Adrenal gland (tissue), 12 donors: Measurements from ENCODE around the gene PHB1. TPM values are rescaled to one million over a fixed set of nuclear protein-coding genes. Genes with fewer than 3 reads are reported as not detected.

Source experiments
- DNase-seq, 7 donors: peaks; one replicate each; pipeline ENCODE4 v3.0.0-alpha.2; 2019 to 2020
- H3K27ac ChIP-seq, 5 donors: fragments of 200-600 bp; sonication (generic) in 4 of 5; 1 replicate in 3 of 5; 2 replicates in 2 of 5; pipeline versions ENCODE4 v1.5.1 to v1.8.0; 2016 to 2020; ENCODE audit warnings: mild to moderate bottlenecking in 1 of 5
- H3K27me3 ChIP-seq: fragments of 200-600 bp; 2 replicates; pipeline ENCODE4 v1.8.0; 2021
- H3K36me3 ChIP-seq, 2 donors: fragments of 200-600 bp; replicated peaks in 1 of 2; 1 replicate in 1 of 2; 2 replicates in 1 of 2; pipeline versions ENCODE4 v1.5.1 to v1.8.0; 2018 to 2022
- H3K4me1 ChIP-seq, 2 donors: fragments of 200-600 bp; replicated peaks in 1 of 2; 1 replicate in 1 of 2; 2 replicates in 1 of 2; pipeline versions ENCODE4 v1.5.1 to v1.8.0; 2018 to 2021
- H3K4me3 ChIP-seq, 4 donors: fragments of 200-600 bp; sonication (generic) in 3 of 4; one replicate each; pipeline ENCODE4 v1.5.1; 2016 to 2018
- H3K9me3 ChIP-seq, 3 donors: fragments of 200-600 bp; sonication (generic) in 1 of 3; replicated peaks in 1 of 3; 1 replicate in 2 of 3; 2 replicates in 1 of 3; pipeline versions ENCODE4 v1.5.1 to v1.8.0; 2016 to 2021
- CTCF ChIP-seq, 6 experiments: fragments of 450-650 bp in 4 of 6; fragments of 200-600 bp in 2 of 6; sonication (generic) in 1 of 6; IDR thresholded peaks; 1 replicate in 5 of 6; 2 replicates in 1 of 6; pipeline versions ENCODE4 v1.5.1 to v1.8.0; 2016 to 2021; ENCODE audit warnings: antibody characterized with exemption in 6 of 6, mild to moderate bottlenecking in 2 of 6, moderate library complexity in 1 of 6
- POLR2A ChIP-seq, 2 donors: fragments of 450-650 bp; IDR thresholded peaks; one replicate each; pipeline ENCODE4 v1.6.1; 2017; ENCODE audit warnings: antibody characterized with exemption in 2 of 2, mild to moderate bottlenecking in 2 of 2, moderate library complexity in 1 of 2
- WGBS, 4 donors: extraction: QIAGEN DNeasy Blood & Tissue Kit in 2 of 4; methylation state at CpG; one replicate each; pipeline versions ENCODE4 v1.1.5 to v1.1.7; 2013 to 2017; 5-methylcytosine and 5-hydroxymethylcytosine counted together
- intact Hi-C, 2 donors: fragments of 100-400 bp; cut with DNase I; formaldehyde crosslinking; loops; one replicate each; pipeline versions ENCODE4 v1.14.1 to v1.15.0; 2022 to 2023
- polyA plus RNA-seq, 3 donors: library from polyadenylated mRNA; stranded (reverse); fragments of 200-250 nt in 2 of 3; fragments of 350-450 nt in 1 of 3; fragmentation: Illumina TruSeq in 1 of 3; extraction: RNeasy Lipid Tissue Mini Kit (QIAGEN cat#74804) in 1 of 3; gene quantifications; one replicate each; pipeline ENCODE4 v1.2.3, GENCODE V29; 2013 to 2014
- total RNA-seq, 9 donors: library from RNA; depleted of rRNA in 4 of 9; stranded (reverse); fragments of >200 nt in 4 of 9; fragments of 120-200 nt in 1 of 9; fragmentation: NEBNext Ultra II Directional in 1 of 9; extraction: Animal tissue kit (Norgen Biotek cat#: 25700) in 1 of 9; gene quantifications; one replicate each; pipeline versions ENCODE4 v1.1.0 to v1.2.4, GENCODE V29; 2013 to 2023
- donor health status: healthy with polysubstance abuse.
- donor health status: Bipolar disorder and iron deficiency.
- donor health status: DM: yes; HTN: yes; CAD: no.
- donor health status: DM: no; HTN: no; CAD: no.
- donor health status: DM: no; HTN: no; CAD: no.
- donor health status: DM: yes; HTN: yes; CAD: no.

Gene PHB1
- total and polyA plus RNA-seq, 12 donors, result 66.4 to 222 (median 123) TPM

- 69 to 80% (median 76%) methylated on average over 6 to 7 of the region's 7 CpGs for WGBS, 4 donors
- peak in 1 of 7 donors; percentile 8 for DNase-seq
- intact Hi-C loops, result loop anchor here in 1 of 2 donors (10.0 kb wide), 1 partner anchor 117 kb away; no protein-coding TSS in a partner anchor
- no peaks in the 10 kb centered on the region for H3K4me1 ChIP-seq
- no peak overlapping the region for H3K27ac ChIP-seq
- no peaks in the 10 kb centered on the region for H3K9me3 ChIP-seq
- TF ChIP-seq POLR2A (IDR thresholded peaks at IDR 0.05) (no peak), CTCF (IDR thresholded peaks at IDR 0.05) (no peak)
- H3K4me3 ChIP-seq, result no peak overlapping the region
- H3K27me3 ChIP-seq, result peaks cover 11% of the 10 kb centered on the region
- H3K36me3 ChIP-seq, result no peaks in the 10 kb centered on the region
Measured at GRCh38 chr17:49437696-49438435, 23.2 kb upstream of the PHB1 start.

GRCh38 chr17:49436174-49436573, 21.5 kb upstream of the PHB1 start:
- no peak overlapping the region for H3K4me3 ChIP-seq
- TF ChIP-seq POLR2A (IDR thresholded peaks at IDR 0.05) (no peak), CTCF (IDR thresholded peaks at IDR 0.05) (no peak)
- H3K36me3 ChIP-seq, result no peaks in the 10 kb centered on the region
- H3K4me1 ChIP-seq, result no peaks in the 10 kb centered on the region
- H3K27ac ChIP-seq, result no peak overlapping the region
- H3K27me3 ChIP-seq, result peaks cover 11% of the 10 kb centered on the region
- intact Hi-C loops, result loop anchor here in 1 of 2 donors (10.0 kb wide), 1 partner anchor 119 kb away; no protein-coding TSS in a partner anchor
- 58 to 77% (median 65%) methylated on average over 4 of the region's 4 CpGs for WGBS, 4 donors
- no peaks in the 10 kb centered on the region for H3K9me3 ChIP-seq
- peak in 1 of 7 donors; percentile 10 for DNase-seq

GRCh38 chr17:49435671-49436029, 21.0 kb upstream of the PHB1 start:
- H3K9me3 ChIP-seq, result no peaks in the 10 kb centered on the region
- peaks cover 11% of the 10 kb centered on the region for H3K27me3 ChIP-seq
- no peaks in the 10 kb centered on the region for H3K4me1 ChIP-seq
- no peak overlapping the region for H3K4me3 ChIP-seq
- TF ChIP-seq CTCF (IDR thresholded peaks at IDR 0.05) (no peak), POLR2A (IDR thresholded peaks at IDR 0.05) (no peak)
- H3K27ac ChIP-seq, result no peak overlapping the region
- intact Hi-C loops, result loop anchor here (2.0 to 10.0 kb wide), 2 partner anchors 115 to 119 kb away; no protein-coding TSS in a partner anchor
- 54 to 68% (median 56%) methylated on average over 4 of the region's 4 CpGs for WGBS, 4 donors
- DNase-seq, result no peak
- no peaks in the 10 kb centered on the region for H3K36me3 ChIP-seq

- H3K27ac ChIP-seq, result no peak overlapping the region
- H3K36me3 ChIP-seq, result no peaks in the 10 kb centered on the region
- TF ChIP-seq POLR2A (IDR thresholded peaks at IDR 0.05) (no peak), CTCF (IDR thresholded peaks at IDR 0.05) (peak; percentile 33 to 65 (median 56))
- peaks cover 7% of the 10 kb centered on the region for H3K27me3 ChIP-seq
- H3K9me3 ChIP-seq, result no peaks in the 10 kb centered on the region
- 55 to 74% (median 59%) methylated on average over 9 to 13 of the region's 13 CpGs for WGBS, 4 donors
- DNase-seq, result peak; percentile 38 to 74 (median 44)
- intact Hi-C loops, result loop anchor here (2.0 to 10.0 kb wide), 2 partner anchors 116 to 120 kb away; no protein-coding TSS in a partner anchor
- H3K4me1 ChIP-seq, result no peaks in the 10 kb centered on the region
- no peak overlapping the region for H3K4me3 ChIP-seq
Measured at GRCh38 chr17:49434821-49435670, 20.4 kb upstream of the PHB1 start.
